GM19463 (cell line): Measurements from ENCODE around the gene ETDC.
"Not testable (repeated sequence)": the region's sequence is repeated elsewhere in the genome, so short reads cannot be mapped to it uniquely, and the experiment has no call there.

ENCODE experiments used
- ATAC-seq: cut with Tn5 transposase; IDR thresholded peaks from one replicate; pipeline ENCODE4 v1.9.1; 2021; ENCODE audit warnings: mild to moderate bottlenecking, moderate library complexity; ENCODE audit not compliant: unreplicated experiment

Gene ETDC

GRCh38 chrX:135309430-135309923 is at the start of gene ETDC:
Gene ETDC, plus strand, starts transcription at chrX:135309480. Its CDS starts 0 bp downstream, at chrX:135309480.
- ATAC-seq = no peak

- ATAC-seq = not testable (repeated sequence)
Observed at GRCh38 chrX:135260976-135261375, 48.3 kb upstream of the ETDC start.

- ATAC-seq = not testable (repeated sequence)
Observed at GRCh38 chrX:135263376-135263775, 45.9 kb upstream of the ETDC start.

GRCh38 chrX:135264206-135264605 is 45.1 kb upstream of the ETDC start:
- ATAC-seq = no peak

GRCh38 chrX:135273162-135273561 is 36.1 kb upstream of the ETDC start:
- no peak for ATAC-seq

GRCh38 chrX:135275973-135276372 is 33.3 kb upstream of the ETDC start:
- ATAC-seq = no peak

- no peak for ATAC-seq
Observed at GRCh38 chrX:135287266-135287823, 21.9 kb upstream of the ETDC start.

- ATAC-seq = peak; percentile 98
Observed at GRCh38 chrX:135295238-135295943, 13.9 kb upstream of the ETDC start.

GRCh38 chrX:135295944-135296305 is 13.4 kb upstream of the ETDC start:
- ATAC-seq = peak; percentile 42

- no peak for ATAC-seq
Observed at GRCh38 chrX:135302269-135302873, 6.9 kb upstream of the ETDC start.

GRCh38 chrX:135304741-135305140 is 4.5 kb upstream of the ETDC start:
- no peak for ATAC-seq

- no peak for ATAC-seq
Observed at GRCh38 chrX:135307171-135307570, 2.1 kb upstream of the ETDC start.

GRCh38 chrX:135308345-135308855 is 880 bp upstream of the ETDC start:
- no peak for ATAC-seq

GRCh38 chrX:135315864-135316263 is 6.6 kb downstream of the ETDC start:
- ATAC-seq = peak; percentile 72

- no peak for ATAC-seq
Observed at GRCh38 chrX:135324463-135324862, 15.2 kb downstream of the ETDC start.

- ATAC-seq = not testable (repeated sequence)
Observed at GRCh38 chrX:135325036-135325818, 15.9 kb downstream of the ETDC start.

GRCh38 chrX:135327299-135327698 is 18.0 kb downstream of the ETDC start:
- ATAC-seq = no peak

- ATAC-seq = no peak
Observed at GRCh38 chrX:135328421-135329005, 19.2 kb downstream of the ETDC start.

GRCh38 chrX:135330706-135331105 is 21.4 kb downstream of the ETDC start:
- ATAC-seq = no peak

- ATAC-seq = no peak
Observed at GRCh38 chrX:135331525-135331924, 22.2 kb downstream of the ETDC start.

- no peak for ATAC-seq
Observed at GRCh38 chrX:135340831-135341230, 31.6 kb downstream of the ETDC start.
